Dendritic cell treated with granulocyte-macrophage colony-stimulating factor and Interleukin-4, amounts not matched to agents 40 ng/mL and 50 ng/mL, for 4 days (primary cell): Measurements from ENCODE around the gene KCTD1.

ENCODE experiments used
- H3K27ac Mint-ChIP-seq: one replicate; pipeline ENCODE4 v1.8.0; 2022; ENCODE audit warnings: mild to moderate bottlenecking, mixed read lengths
- H3K27me3 Mint-ChIP-seq: one replicate; pipeline ENCODE4 v1.8.0; 2022; ENCODE audit warnings: mild to moderate bottlenecking, mixed read lengths
- H3K36me3 Mint-ChIP-seq: one replicate; pipeline ENCODE4 v1.8.0; 2022; ENCODE audit warnings: low read depth, mixed read lengths
- H3K4me1 Mint-ChIP-seq: one replicate; pipeline ENCODE4 v1.8.0; 2022; ENCODE audit warnings: low read depth, mixed read lengths
- H3K4me3 Mint-ChIP-seq: one replicate; pipeline ENCODE4 v1.8.0; 2022; ENCODE audit warnings: mild to moderate bottlenecking, moderate library complexity, mixed read lengths
- H3K9me3 Mint-ChIP-seq: one replicate; pipeline ENCODE4 v1.8.0; 2022; ENCODE audit warnings: mixed read lengths
- intact Hi-C: fragments of 100-400 bp; cut with micrococcal nuclease; formaldehyde crosslinking; loops from one replicate; pipeline ENCODE4 v1.15.0; 2022

KCTD1 gene

GRCh38 chr18:26493021-26493420, 55.3 kb downstream of the KCTD1 start:
- no peak overlapping the region for H3K27ac Mint-ChIP-seq
- no peaks in the 10 kb centered on the region for H3K9me3 Mint-ChIP-seq
- intact Hi-C loops, result no loop called here
- no peaks in the 10 kb centered on the region for H3K4me1 Mint-ChIP-seq
- H3K4me3 Mint-ChIP-seq, result no peak overlapping the region
- H3K36me3 Mint-ChIP-seq, result no peaks in the 10 kb centered on the region
- H3K27me3 Mint-ChIP-seq, result no peaks in the 10 kb centered on the region

GRCh38 chr18:26491194-26491816, 57.0 kb downstream of the KCTD1 start:
- Mint-ChIP-seq H3K9me3 (no peaks in the 10 kb centered on the region), H3K4me3 (no peak overlapping the region), H3K36me3 (no peaks in the 10 kb centered on the region), H3K4me1 (no peaks in the 10 kb centered on the region), H3K27me3 (no peaks in the 10 kb centered on the region), H3K27ac (no peak overlapping the region)
- intact Hi-C loops, result no loop called here

- no peaks in the 10 kb centered on the region for H3K4me1 Mint-ChIP-seq
- no peaks in the 10 kb centered on the region for H3K9me3 Mint-ChIP-seq
- no peak overlapping the region for H3K27ac Mint-ChIP-seq
- H3K27me3 Mint-ChIP-seq, result no peaks in the 10 kb centered on the region
- H3K4me3 Mint-ChIP-seq, result no peak overlapping the region
- H3K36me3 Mint-ChIP-seq, result no peaks in the 10 kb centered on the region
- intact Hi-C loops, result no loop called here
These were observed 58.5 kb downstream of the KCTD1 start for GRCh38 chr18:26489881-26490280.

- intact Hi-C loops, result no loop called here
These were observed 59.2 kb downstream of the KCTD1 start for GRCh38 chr18:26489191-26489590.

GRCh38 chr18:26488417-26489009, 59.8 kb downstream of the KCTD1 start:
- Mint-ChIP-seq H3K9me3 (no peaks in the 10 kb centered on the region), H3K27me3 (no peaks in the 10 kb centered on the region), H3K4me1 (no peaks in the 10 kb centered on the region), H3K27ac (no peak overlapping the region), H3K4me3 (no peak overlapping the region), H3K36me3 (no peaks in the 10 kb centered on the region)
- intact Hi-C loops, result no loop called here

More at GRCh38 chr18:26489191-26489590, 59.2 kb downstream of the KCTD1 start:
- Mint-ChIP-seq H3K9me3 (no peaks in the 10 kb centered on the region), H3K4me1 (no peaks in the 10 kb centered on the region), H3K36me3 (no peaks in the 10 kb centered on the region), H3K4me3 (no peak overlapping the region), H3K27me3 (no peaks in the 10 kb centered on the region), H3K27ac (no peak overlapping the region)

- intact Hi-C loops, result no loop called here
These were observed 60.9 kb downstream of the KCTD1 start for GRCh38 chr18:26487437-26487836.

GRCh38 chr18:26483633-26484032, 64.7 kb downstream of the KCTD1 start:
- Mint-ChIP-seq H3K9me3 (no peaks in the 10 kb centered on the region), H3K27ac (no peak overlapping the region), H3K4me1 (no peaks in the 10 kb centered on the region), H3K27me3 (no peaks in the 10 kb centered on the region), H3K36me3 (no peaks in the 10 kb centered on the region), H3K4me3 (no peak overlapping the region)
- intact Hi-C loops, result no loop called here

More at GRCh38 chr18:26487437-26487836, 60.9 kb downstream of the KCTD1 start:
- no peak overlapping the region for H3K27ac Mint-ChIP-seq
- H3K4me3 Mint-ChIP-seq, result no peak overlapping the region
- no peaks in the 10 kb centered on the region for H3K9me3 Mint-ChIP-seq
- no peaks in the 10 kb centered on the region for H3K27me3 Mint-ChIP-seq
- H3K4me1 Mint-ChIP-seq, result no peaks in the 10 kb centered on the region
- H3K36me3 Mint-ChIP-seq, result no peaks in the 10 kb centered on the region

- H3K36me3 Mint-ChIP-seq, result no peaks in the 10 kb centered on the region
- intact Hi-C loops, result no loop called here
These were observed 65.8 kb downstream of the KCTD1 start for GRCh38 chr18:26482569-26482968.

GRCh38 chr18:26480897-26481795, 67.2 kb downstream of the KCTD1 start:
- intact Hi-C loops, result no loop called here

More at GRCh38 chr18:26482569-26482968, 65.8 kb downstream of the KCTD1 start:
- H3K4me3 Mint-ChIP-seq, result no peak overlapping the region
- H3K4me1 Mint-ChIP-seq, result no peaks in the 10 kb centered on the region
- no peaks in the 10 kb centered on the region for H3K27me3 Mint-ChIP-seq
- H3K27ac Mint-ChIP-seq, result no peak overlapping the region
- H3K9me3 Mint-ChIP-seq, result no peaks in the 10 kb centered on the region

GRCh38 chr18:26479681-26480079, 68.7 kb downstream of the KCTD1 start:
- no peaks in the 10 kb centered on the region for H3K27me3 Mint-ChIP-seq
- H3K9me3 Mint-ChIP-seq, result no peaks in the 10 kb centered on the region
- no peaks in the 10 kb centered on the region for H3K4me1 Mint-ChIP-seq
- H3K27ac Mint-ChIP-seq, result no peak overlapping the region
- H3K4me3 Mint-ChIP-seq, result no peak overlapping the region
- intact Hi-C loops, result no loop called here
- H3K36me3 Mint-ChIP-seq, result no peaks in the 10 kb centered on the region

More at GRCh38 chr18:26480897-26481795, 67.2 kb downstream of the KCTD1 start:
- H3K27me3 Mint-ChIP-seq, result no peaks in the 10 kb centered on the region
- no peak overlapping the region for H3K27ac Mint-ChIP-seq
- no peaks in the 10 kb centered on the region for H3K36me3 Mint-ChIP-seq
- H3K4me1 Mint-ChIP-seq, result no peaks in the 10 kb centered on the region
- H3K9me3 Mint-ChIP-seq, result no peaks in the 10 kb centered on the region
- no peak overlapping the region for H3K4me3 Mint-ChIP-seq

- intact Hi-C loops, result no loop called here
- H3K4me1 Mint-ChIP-seq, result no peaks in the 10 kb centered on the region
- H3K9me3 Mint-ChIP-seq, result no peaks in the 10 kb centered on the region
- no peaks in the 10 kb centered on the region for H3K27me3 Mint-ChIP-seq
- no peak overlapping the region for H3K27ac Mint-ChIP-seq
- H3K4me3 Mint-ChIP-seq, result no peak overlapping the region
- H3K36me3 Mint-ChIP-seq, result no peaks in the 10 kb centered on the region
These were observed 69.2 kb downstream of the KCTD1 start for GRCh38 chr18:26479065-26479680.

- Mint-ChIP-seq H3K9me3 (no peaks in the 10 kb centered on the region), H3K27ac (no peak overlapping the region), H3K36me3 (no peaks in the 10 kb centered on the region), H3K27me3 (no peaks in the 10 kb centered on the region), H3K4me1 (no peaks in the 10 kb centered on the region), H3K4me3 (no peak overlapping the region)
- intact Hi-C loops, result no loop called here
These were observed 70.4 kb downstream of the KCTD1 start for GRCh38 chr18:26477828-26478466.

- intact Hi-C loops, result no loop called here
- Mint-ChIP-seq H3K4me3 (no peak overlapping the region), H3K27me3 (no peaks in the 10 kb centered on the region), H3K27ac (no peak overlapping the region), H3K36me3 (no peaks in the 10 kb centered on the region), H3K4me1 (no peaks in the 10 kb centered on the region), H3K9me3 (no peaks in the 10 kb centered on the region)
These were observed 71.7 kb downstream of the KCTD1 start for GRCh38 chr18:26476697-26477096.
